Testis (tissue), 2 donors: ENCODE data around the gene SDHAF2.

Experiments used
- CTCF ChIP-seq, 3 experiments: fragments of 450-650 bp in 2 of 3; fragments of 200-600 bp in 1 of 3; sonication (generic) in 1 of 3; IDR thresholded peaks; one replicate each; pipeline ENCODE4 v1.5.1; 2016 to 2019; ENCODE audit warnings: antibody characterized with exemption in 3 of 3, mild to moderate bottlenecking in 2 of 3, moderate library complexity in 1 of 3
- POLR2A ChIP-seq: fragments of 450-650 bp; IDR thresholded peaks from one replicate; pipeline ENCODE4 v1.6.1; 2017; ENCODE audit warnings: antibody characterized with exemption, mild to moderate bottlenecking, moderate library complexity

- no peak for TF ChIP-seq CTCF (IDR thresholded peaks at IDR 0.05)
- TF ChIP-seq POLR2A: no peak
Observed at GRCh38 chr11:61477126-61477525, 47.2 kb downstream of the SDHAF2 start.
